HPDE6-E6E7 (cell line): ENCODE data around the gene ATP8A2.

Source experiments
- DNase-seq: peaks from one replicate; pipeline ENCODE4 v3.0.0; 2011; ENCODE audit warnings: missing footprints; ENCODE audit errors: extremely low spot score

Gene ATP8A2

DNA sequence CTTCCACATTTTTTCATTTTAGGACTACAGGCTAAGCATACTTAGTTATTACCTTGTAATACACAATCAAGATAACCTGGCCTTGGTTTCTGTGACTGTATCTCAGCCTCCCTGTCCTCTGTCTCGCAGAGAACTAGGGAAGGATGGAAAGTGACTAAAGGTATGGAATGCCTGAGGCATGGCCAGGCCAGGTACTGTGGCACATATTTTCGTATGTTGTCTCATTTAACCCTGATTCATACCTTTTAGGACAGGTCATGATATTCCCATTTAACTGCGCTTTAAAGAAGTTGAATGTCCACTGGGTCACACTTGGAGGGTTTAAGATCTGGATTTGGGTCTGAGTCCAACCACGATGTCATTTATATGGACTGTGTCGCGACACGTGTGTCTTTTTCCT lies 357.4 kb downstream of the ATP8A2 start:
- DNase-seq, result no peak

GRCh38 chr13:25731037-25731436 lies 359.3 kb downstream of the ATP8A2 start:
- DNase-seq, result no peak

GRCh38 chr13:25731536-25731935 lies 359.8 kb downstream of the ATP8A2 start:
- no peak for DNase-seq

GRCh38 chr13:25732111-25732865 lies 360.5 kb downstream of the ATP8A2 start:
- no peak for DNase-seq

GRCh38 chr13:25733001-25733491 lies 361.3 kb downstream of the ATP8A2 start:
- peak; percentile 13 for DNase-seq

- no peak for DNase-seq
Measured at GRCh38 chr13:25733696-25734435, 362.1 kb downstream of the ATP8A2 start.

- no peak for DNase-seq
Measured at GRCh38 chr13:25738342-25739196, 366.8 kb downstream of the ATP8A2 start.

DNA sequence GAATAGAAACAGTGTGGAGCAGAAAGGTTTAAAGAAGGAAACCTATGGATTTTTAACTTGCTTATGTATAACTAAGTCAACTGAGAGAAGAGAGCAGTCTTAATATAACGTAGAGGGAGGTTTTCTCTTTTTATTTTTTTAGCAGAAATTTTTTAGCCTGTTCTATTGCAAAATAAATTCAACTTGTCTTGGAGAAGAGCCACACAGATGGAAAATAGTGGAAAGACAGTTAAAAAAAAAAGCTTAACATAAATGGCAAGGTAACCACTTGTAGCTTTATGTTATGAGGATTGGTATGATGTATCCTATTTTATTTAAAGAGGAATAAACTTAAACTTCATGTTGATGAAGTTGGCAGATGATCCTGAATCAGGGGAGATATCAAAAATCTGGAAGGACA lies 367.6 kb downstream of the ATP8A2 start:
- DNase-seq, result no peak

GRCh38 chr13:25741796-25742195 lies 370.0 kb downstream of the ATP8A2 start:
- no peak for DNase-seq

DNA sequence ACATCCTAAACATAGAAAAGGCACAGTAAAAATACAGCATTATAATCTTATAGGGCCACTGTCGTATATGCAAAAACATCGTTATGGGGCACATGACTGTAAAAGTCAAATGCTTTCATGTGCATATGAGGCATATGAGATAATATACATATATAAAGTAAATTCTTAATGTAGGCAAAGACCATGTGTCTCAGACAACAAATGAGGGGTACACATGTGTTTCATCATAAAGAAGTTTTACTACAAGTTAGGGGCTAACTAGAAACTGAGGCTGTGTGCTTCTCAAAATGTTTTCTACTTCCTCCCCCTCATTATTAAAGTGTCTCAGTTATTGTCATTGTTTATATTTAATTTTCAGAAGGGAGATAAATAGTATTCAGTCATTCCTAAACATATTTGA lies 370.4 kb downstream of the ATP8A2 start:
- no peak for DNase-seq

- DNase-seq, result no peak
Measured at GRCh38 chr13:25743421-25743820, 371.6 kb downstream of the ATP8A2 start.

- no peak for DNase-seq
Measured at GRCh38 chr13:25744178-25744577, 372.4 kb downstream of the ATP8A2 start.

GRCh38 chr13:25746131-25746530 lies 374.4 kb downstream of the ATP8A2 start:
- no peak for DNase-seq

- no peak for DNase-seq
Measured at GRCh38 chr13:25752957-25753551, 381.3 kb downstream of the ATP8A2 start.

- no peak for DNase-seq
Measured at GRCh38 chr13:25753976-25754375, 382.2 kb downstream of the ATP8A2 start.

DNA sequence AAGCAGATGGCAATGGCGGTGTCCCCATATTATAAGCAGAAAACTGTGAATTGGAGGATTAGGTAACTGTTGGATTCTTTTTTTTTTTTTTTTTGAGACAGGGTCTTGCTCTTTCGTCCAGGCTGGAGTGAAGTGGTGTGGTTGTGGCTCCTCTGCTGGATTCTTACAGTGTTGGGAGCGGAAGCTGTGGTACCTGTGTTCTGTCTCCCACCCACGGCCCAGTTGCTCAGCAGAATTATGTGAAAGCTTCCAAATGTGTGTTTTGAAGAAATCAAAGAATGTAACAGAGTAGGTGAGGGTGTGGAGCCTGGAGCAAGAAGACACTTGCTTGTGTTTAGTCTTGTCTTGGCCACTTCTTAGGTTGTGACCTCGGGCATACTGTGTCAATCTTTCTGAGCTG lies 384.5 kb downstream of the ATP8A2 start:
- no peak for DNase-seq

DNA sequence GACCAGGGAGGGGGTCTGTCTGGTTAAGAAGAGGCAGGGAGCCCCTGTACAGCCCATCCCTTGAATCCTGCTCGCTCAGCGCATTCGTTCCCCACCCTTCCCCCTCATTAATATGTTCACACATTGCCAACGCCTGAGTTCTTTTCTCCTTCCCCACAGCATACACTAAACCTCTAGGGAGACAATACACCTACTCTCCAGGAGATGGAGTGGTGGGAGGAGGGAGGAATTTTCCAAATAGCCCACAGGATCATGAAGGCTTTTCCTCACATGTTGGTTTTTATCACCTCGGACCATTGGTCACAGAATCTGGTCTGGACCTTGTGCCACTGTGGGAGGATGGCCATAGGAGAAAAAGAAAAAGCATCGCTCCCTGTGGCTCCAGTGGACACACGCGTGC lies 385.1 kb downstream of the ATP8A2 start:
- DNase-seq, result no peak

DNA sequence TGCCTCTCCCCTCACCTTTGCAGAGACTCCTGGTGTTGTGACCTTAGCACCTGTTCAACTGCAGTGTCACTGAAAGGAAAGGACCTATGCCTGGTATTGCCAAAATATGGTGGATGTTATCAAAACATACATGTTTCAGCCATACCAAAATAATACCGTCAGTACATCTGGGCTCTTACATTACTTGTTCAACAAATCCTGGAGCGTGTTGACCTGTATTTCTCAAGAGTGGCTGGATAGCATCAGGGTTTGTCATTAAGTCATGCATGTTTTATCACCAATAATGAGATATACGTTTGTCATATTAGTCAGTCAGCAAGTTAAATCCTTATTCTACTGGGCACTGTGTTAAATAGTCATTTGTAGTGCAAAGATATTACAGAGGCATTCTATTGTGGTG lies 389.3 kb downstream of the ATP8A2 start:
- DNase-seq, result no peak

- DNase-seq, result no peak
Measured at GRCh38 chr13:25762281-25762680, 390.5 kb downstream of the ATP8A2 start.

DNA sequence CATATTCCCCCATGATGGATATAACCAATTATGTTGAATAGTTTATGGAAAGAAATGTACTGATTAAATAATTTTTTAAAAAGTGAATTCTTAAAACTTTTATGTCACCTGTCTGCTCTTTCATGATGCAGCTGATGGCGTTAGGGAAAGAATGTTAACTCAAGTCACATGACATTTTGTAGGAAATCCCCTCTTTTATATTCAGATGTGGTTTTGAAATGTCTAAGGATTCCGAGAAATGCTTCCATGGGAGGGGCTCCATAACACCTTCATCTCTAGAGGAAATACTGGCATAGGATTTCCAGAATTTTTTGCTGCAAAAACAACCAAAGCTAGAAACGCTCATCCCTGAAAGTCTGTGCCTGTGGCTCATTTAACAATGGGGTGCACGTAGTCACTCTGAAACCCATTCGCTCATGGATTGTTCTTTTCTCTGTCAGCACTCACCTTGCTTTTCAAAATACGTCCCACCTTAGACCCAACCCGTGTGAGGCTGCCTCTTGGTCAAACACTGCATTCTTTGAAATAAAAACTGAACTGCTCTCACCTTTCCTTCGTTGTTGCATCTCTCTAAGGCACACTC lies 391.1 kb downstream of the ATP8A2 start:
- no peak for DNase-seq

DNA sequence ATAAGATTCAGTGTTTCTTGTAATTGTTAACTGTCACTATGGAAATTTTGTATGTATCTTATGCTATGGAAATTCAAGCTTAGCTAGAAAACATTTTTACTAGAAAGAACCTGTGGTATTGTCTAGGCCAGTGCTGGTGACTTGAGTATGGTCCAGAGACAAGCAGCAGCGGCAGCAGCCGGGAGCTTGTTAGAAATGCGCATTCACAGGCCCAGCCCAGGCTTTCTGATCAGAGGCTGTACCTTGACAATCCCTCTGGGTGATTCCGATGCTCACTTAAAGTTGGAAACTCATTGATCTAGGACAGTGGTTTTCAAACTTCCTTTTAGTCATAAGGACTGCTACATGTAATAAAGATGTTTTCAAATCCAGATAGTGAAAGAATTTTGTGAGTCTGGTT lies 392.6 kb downstream of the ATP8A2 start:
- no peak for DNase-seq
